ENCODE data around the gene DGKD.

DGKD gene

DNA sequence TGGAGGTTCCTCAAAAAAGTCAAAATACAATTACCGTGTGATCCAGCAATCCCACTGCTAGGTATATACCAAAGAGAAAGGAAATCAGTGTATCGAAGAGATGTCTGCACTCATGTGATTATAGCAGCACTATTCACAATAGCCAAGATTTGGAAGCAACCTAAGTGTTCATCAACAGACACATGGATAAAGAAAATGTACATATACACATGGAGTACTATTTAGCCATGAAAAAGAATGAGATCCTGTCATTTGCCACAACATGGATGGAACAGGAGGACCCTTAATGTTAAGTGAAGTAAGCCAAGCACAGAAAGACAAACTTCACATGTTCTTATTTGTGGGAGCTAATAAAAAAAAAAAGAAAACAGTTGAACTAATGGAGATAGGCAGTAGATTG is 78.7 kb downstream of the DGKD start:
- DNase-seq: no peak

DNA sequence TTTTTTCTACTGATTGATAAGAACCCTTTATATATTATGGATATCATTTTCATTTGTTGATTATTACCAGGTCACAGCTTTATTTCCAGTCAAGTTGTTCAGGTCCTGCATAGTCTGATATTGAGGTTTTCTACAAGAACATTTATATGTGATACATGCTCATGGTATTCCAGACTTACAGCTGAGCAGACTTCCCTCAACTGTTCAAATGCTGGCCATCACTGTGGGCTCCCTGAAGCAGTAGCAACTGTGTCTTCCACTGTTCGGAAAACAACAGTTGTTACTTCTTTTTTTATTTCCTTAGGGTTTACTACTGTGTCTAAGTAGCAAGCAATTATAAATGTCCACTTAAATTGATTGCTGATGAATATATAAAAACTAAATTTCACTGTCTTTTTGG is 79.5 kb downstream of the DGKD start:
- no peak for DNase-seq

DNA sequence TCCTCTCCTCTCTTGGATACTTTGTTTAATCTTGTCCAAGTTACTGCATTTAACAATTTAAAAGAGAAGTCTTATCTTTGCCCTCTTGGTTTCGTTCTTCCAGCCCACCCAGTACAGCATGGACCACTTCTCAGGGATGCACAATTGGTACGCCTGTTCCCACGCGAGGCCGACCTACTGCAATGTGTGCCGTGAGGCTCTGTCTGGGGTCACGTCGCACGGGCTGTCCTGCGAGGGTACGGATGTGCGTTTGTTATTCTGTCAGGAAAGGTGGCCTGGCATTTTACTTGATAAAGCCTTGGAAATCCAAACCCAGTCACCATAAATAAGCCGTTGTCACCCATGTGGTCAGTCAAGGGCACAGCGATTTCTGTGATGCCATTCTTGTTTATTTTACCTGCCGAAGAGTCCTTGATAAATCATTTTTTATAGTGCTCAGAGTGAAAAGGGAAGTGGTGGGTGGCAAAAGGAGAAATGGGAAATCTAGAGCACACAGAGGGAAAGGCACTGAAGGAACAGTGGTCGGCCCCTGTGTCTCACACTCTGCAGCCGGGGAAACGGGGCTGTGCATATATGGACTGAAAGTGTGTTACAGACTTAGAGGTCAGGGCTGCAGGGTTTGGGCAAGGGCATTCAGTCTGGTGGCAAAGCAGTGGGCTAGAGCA is 80.5 kb downstream of the DGKD start:
- no peak for DNase-seq

DNA sequence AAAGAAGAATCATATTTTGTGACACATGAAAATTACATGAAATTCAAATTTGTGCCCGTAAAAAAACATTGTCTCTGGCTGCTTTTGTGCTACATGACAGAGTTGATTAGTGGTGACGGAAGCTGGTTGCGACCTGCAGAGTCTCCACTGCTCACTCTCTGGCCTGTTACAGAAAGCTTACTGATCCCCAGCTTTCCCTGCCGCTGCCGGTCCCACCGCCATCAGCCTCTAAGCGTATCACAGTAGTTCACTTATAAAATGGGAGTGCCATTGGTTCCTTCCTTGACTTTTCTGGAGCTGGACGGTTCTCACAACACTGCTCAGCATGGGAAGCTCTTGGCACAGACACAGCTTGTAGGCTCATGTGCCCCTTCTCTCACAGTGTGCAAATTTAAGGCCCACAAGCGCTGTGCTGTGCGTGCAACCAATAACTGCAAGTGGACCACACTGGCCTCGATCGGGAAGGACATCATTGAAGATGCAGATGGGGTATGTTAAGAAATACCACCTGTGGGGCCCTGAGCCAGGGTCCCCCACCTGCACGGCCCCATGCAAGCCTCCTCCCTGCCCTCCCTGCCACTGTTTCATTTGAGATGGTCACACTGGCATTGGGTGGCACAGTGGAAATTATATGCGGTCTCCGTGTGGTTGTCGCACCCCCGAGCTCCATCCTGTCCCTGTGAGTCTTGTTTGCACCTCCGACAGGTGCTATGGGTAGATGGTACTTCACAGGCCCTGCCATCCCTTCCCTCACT is 81.3 kb downstream of the DGKD start:
- no peak for DNase-seq

DNA sequence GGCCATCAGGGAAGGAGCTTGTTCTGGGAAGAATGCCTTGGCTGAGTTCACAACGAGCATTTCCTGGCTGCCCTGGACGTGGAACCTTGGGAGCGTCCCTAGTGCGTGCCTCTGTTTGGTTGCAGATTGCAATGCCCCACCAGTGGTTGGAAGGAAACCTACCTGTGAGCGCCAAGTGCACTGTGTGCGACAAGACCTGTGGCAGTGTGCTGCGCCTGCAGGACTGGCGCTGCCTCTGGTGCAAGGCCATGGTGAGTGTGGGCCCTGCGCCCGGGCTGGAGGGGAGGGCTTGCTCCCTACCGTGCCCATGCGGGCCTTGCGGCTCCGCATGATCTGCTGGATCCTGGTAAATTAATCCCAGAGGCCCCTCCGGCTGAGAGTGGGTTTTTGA is 81.9 kb downstream of the DGKD start:
- DNase-seq: no peak

DNA sequence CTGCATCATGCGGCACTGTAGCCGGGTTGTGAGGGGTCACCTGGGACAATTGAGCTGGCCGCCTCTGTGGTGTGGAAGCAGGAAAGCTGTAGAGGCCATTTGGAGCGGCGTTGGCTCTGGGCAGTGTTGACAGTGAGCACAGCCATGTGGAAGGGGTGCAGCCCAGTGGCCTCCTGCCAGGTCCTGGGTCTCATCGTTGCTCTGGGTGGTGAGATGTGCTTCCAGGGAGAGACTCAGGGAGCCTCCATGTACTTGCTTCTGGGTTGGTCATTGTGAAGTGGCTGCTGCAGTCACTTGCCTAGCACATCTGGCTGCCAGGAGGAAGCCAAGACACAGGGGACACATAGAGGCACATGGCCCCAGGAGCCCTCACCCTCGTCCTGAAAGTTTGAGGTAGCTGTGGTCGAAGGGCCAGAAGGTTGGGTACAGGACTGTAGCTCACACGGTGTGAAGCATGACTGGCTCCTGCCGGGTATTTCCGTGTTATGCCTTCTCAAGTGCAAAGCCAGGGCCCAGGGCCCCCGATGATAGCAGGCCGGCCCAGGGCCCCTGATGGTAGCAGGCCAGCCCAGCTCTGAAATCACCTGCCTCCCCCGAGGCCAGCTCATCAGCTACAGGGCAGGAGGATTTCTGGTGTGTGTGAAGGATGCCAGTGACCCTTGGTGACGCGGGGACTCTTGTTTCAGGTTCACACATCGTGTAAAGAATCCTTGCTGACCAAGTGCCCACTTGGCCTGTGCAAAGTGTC is 82.6 kb downstream of the DGKD start:
- DNase-seq: no peak

DNA sequence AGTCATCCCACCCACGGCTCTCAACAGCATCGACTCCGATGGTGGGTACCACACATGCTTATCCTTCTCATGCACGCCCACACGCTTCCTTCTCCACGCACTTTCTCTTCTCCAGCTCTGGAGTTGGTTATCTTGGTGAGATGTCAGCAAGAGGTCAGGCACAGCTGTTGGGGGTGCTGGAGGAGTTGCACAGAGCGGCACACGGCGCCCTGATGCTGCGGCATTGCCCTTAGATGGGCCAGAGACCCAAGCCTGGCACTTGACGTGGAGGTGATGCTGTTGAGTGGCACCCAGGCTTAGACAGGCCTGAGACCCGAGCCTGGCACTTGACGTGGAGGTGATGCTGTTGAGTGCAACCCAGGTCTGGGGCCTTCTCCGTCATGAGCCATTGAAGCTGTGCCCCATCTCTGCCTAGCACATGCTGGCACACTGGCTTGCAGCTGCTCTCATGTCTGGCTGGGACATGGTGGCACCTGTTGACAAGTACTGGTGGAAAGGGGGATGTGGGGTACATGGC is 83.2 kb downstream of the DGKD start:
- no peak for DNase-seq

DNA sequence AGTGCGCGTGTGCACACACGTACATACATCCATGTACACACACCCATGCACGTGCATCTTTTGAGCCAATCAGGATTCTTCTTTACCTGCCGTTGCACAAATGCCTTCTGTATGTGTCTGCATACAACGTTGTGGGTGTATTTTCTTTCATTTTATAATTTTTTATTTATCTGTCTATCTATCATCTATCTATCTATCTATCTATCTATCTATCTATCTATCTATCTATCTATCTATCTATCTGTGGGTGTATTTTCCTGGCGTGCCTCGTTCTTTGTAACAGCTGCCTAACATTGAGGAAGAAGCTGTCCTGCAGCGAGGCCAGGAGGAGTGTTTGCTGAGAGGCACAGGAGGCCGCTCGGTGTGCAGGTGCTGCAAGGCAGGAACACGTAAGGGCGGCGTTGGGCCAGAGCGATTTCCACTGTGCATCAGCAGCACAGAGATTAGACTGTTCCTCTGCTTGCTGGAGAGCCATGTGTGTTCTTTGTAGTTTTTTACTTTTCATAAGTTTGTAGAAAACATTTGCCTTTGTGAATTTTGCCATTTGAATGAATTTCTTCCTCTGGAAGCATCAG is 84.4 kb downstream of the DGKD start:
- DNase-seq: no peak

DNA sequence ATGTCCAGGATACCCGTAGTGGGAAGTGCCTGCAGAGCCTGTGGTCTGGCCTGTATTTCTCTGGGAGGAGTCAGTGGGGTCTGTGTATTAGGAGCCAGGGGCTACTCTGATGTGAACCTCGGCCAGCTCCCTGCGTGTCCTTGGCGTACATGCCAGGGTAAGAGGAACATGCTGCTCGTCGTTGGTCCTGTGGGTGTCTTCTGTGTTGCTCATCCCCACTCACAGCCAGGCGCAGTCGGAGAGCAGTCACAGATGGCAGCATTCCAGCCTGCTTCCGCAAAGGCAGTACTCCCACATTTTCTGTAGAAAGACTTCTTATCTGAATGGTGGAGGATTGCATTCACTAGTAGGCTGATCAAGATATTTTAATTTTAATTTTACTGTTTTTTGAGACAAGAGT is 84.9 kb downstream of the DGKD start:
- DNase-seq: no peak

DNA sequence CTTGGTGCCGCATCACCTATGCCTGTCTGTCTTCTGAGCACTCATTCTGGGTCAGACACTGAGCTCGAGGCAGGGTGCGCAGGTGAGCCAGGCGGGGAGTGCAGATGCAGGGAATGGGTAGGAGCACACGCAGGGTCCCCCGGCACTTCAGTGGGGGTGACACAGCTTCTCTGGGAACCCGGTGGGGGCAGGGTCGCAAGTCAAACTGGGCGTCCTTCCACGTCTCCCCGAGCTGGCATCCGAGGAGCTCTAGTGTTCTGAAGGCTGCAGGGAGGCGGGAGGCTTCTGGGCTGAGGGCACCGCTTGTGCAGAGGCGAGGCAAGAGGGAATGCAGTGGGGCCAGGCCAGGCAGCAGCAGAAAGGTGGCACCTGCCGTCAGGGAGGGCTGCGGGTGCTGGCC is 86.0 kb downstream of the DGKD start:
- DNase-seq: no peak

DNA sequence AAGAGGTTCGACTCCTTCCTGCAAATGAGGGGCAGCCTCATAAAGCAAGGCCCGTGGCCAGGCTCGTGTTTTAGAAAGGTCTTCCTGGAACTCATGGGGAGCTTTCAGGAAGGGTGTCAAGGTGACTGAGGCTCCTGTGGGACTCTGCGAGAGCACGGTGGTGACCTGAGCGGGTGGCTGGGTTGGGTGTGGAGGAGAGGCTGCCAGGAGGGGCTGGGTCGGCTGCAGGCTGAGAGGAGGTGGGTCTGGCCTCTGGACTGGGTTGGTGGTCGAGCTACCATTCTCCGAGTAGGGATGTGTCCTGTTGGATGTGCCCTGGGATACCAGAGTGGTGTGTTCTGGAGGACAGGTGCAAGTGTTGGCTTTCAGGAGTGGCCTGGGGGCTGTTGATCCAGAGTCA is 86.4 kb downstream of the DGKD start:
- DNase-seq: no peak

DNA sequence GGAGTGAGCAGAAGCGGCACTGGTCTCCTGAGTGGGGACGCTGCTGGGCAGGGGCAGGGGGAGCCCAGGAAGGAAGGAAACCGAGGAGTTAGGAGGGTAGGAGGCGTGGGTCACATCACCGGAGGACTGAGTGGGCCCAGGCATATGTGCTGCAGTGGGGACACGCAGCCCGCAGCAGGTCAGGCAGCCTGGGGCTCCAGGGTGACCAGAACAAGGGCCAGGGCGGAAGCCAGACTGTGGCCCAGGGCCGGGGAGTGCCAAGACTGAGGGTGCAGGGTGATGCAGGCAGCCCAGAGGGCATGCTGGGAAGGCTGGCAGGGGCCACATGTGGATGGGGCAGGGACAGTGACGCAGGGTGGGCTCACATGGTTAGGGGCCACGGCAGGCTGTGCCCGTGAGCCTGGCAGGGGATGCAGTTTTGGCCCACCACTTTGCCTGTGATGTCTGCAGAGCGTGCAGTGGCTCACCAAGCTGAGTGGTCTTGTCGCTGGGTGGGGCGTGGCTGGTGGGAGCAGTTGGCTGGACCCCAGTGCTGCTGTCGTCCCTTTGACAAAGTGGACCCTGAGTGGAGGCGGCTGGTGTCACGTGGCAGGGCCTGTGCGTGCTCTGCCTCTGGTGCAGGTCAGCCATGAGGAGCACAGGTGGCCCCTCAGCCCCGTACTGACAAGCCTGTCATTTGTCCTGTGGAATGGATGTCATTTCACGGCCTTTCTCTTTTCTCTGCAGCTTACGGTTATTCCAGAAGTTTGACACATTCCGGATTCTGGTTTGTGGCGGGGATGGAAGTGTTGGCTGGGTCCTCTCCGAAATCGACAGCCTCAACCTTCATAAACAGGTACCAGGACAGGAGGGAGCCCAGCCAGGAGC is 87.1 kb downstream of the DGKD start:
- no peak for DNase-seq

DNA sequence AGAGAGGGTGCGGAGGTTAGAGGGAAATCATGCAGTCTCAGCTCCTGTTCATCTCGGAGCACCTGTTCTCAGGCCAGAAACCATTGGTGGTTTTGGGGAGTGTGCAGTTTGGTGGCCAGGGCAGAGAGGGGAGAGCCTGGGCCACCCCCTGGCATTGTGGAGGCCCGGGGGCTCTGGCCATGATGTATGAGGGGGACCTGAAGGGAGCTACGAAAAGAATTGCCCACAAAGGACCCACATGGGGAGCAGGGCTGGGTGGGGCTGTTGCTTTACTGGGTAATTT is 87.7 kb downstream of the DGKD start:
- no peak for DNase-seq

DNA sequence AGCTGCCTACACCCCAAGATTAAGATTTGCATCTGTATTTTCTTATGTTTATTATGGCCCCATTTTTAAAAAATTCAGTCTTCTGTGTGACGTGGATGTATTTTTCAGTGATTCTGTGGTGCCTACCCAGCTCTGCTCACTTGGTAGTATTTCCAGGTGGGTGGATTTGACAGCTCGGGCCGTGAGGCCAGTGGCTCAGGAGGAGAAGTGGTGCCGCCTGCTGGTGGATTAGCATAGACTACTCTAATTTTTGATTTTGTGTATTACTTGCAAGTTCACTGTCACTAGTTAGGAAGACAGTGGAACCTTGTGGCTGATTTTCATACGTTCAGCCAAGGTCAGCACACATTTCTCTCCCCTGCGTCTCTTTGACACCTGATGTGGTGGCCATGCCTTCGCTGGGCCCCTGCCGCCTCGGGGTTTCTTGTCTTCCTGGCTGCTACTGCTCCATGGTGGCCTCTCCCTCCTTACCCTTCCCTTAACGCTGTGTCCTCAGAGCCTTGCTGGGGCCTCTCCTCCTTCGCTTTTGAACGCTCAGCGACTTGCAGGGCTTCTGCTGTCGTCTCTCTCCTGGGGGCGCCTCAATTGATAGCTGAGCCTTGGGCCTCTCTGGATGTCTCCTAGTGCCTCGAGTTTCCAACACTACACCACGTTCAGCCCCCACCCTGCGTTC is 89.4 kb downstream of the DGKD start:
- peak; percentile 27 for DNase-seq

DNA sequence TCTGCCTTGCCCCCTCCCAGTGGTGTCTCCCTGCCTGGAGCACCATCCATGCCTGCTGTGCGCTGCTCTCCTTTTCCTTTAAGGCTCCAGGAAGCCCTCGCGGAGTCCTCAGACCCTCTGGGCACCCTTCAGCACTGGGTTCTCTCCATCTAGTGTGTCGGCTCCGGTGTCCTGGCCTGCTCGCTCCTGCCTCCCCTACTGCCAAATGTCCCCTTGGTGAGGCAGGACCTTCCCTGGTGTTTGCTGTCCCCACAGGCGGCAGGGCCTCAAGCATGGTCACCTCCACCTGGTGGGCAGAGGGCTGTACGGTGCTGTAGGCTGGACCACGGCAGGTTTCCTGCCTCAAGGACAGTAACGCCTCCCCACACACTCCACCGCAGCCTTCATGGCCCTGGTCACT is 90.2 kb downstream of the DGKD start:
- no peak for DNase-seq

DNA sequence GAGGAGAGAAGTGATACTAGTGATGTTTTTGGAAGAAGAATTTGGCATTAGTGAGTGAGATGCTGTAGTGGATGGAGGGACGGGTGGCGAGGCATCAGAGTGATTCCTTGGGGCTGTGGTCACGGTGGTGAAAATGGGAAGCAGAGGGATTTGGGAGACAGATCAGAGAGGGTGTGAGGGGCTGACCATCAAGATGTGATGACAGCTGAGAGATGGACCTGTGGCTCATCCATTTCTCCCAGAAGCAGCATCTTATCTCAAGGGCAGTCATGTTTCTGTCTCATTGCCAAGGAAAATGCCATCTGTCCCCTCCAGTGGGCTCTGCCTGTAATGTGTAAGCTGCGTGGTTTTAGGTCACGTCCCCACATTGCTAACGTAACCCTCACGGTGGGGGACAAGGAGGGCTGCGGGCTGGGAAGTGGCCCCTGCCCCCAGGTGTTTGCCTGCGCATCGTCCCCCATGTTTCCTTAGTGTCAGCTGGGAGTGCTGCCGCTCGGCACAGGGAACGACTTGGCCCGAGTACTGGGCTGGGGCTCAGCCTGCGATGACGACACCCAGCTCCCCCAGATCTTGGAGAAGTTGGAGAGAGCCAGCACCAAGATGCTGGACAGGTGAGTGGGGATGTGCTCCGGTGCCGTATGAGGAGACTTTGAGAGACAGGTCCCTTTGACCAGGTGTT is 91.0 kb downstream of the DGKD start:
- no peak for DNase-seq

DNA sequence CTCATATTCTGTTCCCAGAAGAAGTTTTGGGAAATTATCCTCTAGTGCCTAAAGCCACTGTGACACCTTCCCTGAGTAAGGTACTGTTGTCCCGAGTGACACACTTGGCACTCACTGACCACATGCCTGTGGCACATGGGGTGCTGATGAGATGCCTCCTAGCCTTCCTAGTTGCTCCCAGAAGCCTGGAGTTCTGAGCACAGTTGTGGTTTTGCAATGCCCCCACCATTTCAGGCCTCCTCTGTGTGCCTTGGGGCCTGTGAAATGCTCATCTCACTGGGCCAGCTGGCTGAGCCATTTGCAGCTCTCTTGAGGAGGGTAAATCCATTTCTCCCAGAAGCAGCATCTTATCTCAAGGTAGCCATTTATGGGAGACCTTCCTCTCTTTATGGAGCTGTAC is 91.8 kb downstream of the DGKD start:
- no peak for DNase-seq

DNA sequence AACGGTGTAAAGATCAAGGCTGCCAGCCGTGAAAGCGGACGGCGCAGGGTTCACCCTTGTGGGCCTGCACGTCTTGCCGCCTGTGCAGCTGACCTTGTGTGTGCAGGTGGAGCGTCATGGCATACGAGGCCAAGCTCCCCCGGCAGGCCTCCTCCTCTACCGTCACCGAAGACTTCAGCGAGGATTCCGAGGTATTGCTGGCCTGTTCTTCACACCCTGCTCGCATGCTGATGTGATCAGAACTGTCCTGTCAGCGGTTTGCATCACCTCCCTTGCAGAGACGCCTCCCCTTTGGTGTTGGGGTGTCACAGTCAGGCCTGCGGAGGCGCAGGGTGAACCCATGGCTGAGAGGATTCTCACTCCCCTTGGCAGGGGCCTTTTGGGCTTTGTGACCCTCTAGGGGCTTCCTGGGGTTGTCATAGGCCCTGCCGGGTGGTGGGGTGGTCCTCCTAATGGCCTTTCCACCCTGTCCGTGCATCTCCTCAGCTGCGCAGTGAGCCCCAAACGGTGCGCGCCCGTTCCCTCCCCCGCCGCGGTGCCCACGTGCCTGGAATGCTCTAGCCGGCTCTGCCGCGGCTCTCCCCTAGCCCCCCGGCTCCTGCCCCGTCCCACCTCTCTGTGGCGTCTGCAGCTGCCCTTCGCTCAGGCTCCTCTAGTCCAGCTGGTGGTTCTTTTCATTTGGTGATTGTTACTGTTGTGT is 92.5 kb downstream of the DGKD start:
- no peak for DNase-seq

DNA sequence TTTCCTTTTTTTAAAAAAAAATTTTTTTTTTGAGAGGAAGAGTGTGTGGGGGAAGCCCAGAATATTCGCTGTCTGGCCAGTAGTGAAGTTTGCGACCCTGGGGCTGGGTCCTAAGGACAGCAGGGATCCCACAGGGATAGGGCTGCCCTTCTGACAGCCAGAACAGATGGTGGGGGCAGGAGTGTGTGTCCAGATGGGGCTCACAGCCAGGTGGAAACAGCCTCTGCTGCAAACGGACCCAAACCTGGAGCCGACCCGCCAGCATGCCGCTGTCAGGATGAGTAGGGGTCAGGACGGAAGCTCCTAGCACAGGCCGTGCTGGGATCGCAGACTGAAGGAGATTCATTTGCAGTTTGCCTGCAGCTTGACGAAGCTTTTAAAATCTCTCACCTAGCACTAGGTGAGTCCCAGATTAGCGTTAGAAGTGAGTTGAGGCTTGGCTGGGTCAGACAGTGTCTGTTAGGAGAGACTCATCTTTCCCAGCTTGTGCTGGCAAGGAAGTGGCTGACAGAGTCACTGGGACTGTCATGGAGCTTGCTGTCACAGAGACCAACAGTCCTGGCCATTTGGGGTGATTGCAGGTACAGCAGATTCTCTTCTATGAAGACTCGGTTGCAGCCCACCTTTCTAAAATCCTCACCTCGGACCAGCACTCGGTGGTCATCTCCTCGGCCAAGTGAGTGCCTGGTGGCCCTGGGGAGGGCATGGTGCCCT is 93.4 kb downstream of the DGKD start:
- no peak for DNase-seq

DNA sequence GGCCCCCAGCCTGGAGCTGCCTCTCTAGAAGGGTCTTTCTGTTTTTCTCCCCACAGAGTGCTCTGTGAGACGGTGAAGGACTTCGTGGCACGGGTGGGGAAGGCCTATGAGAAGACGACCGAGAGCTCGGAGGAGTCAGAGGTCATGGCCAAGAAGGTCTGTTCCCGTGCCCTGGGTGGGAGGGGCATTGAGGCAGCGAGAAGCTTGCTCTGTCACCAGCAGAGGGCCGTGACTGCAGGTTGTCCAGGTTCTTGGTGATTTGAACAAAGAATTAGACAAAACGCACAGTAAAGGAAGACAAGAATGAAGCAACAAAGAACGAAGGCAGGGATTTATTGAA is 93.9 kb downstream of the DGKD start:
- no peak for DNase-seq
